ENCODE measurements around the gene EGFL7.

GRCh38 chr9:136692185-136693134, 29.7 kb downstream of the EGFL7 start:
- TF ChIP-seq CTCF (IDR thresholded peaks at IDR 0.05), result no peak
- TF ChIP-seq POLR2AphosphoS5 (IDR thresholded peaks at IDR 0.05), result no peak
- TF ChIP-seq POLR2A (IDR thresholded peaks at IDR 0.05), result no peak
- no peak for TF ChIP-seq EP300 (IDR thresholded peaks at IDR 0.05; ENCODE audit: low read depth)
